GM08714 (cell line): ENCODE measurements around the gene AIFM3.
"Not testable (repeated sequence)": the region's sequence is repeated elsewhere in the genome, so short reads cannot be mapped to it uniquely, and the experiment has no call there.

Source experiments
- H3K4me3 ChIP-seq: fragments of 200-500 bp; sonication (Bioruptor generic); 2 replicates; pipeline ENCODE4 v1.5.1; 2014; ENCODE audit warnings: mild to moderate bottlenecking, low read length, inconsistent platforms
- ZNF274 ChIP-seq: IDR thresholded peaks from 2 replicates; pipeline ENCODE4 v1.6.1; 2012; ENCODE audit warnings: mild to moderate bottlenecking, low read depth, low read length

Gene AIFM3

DNA sequence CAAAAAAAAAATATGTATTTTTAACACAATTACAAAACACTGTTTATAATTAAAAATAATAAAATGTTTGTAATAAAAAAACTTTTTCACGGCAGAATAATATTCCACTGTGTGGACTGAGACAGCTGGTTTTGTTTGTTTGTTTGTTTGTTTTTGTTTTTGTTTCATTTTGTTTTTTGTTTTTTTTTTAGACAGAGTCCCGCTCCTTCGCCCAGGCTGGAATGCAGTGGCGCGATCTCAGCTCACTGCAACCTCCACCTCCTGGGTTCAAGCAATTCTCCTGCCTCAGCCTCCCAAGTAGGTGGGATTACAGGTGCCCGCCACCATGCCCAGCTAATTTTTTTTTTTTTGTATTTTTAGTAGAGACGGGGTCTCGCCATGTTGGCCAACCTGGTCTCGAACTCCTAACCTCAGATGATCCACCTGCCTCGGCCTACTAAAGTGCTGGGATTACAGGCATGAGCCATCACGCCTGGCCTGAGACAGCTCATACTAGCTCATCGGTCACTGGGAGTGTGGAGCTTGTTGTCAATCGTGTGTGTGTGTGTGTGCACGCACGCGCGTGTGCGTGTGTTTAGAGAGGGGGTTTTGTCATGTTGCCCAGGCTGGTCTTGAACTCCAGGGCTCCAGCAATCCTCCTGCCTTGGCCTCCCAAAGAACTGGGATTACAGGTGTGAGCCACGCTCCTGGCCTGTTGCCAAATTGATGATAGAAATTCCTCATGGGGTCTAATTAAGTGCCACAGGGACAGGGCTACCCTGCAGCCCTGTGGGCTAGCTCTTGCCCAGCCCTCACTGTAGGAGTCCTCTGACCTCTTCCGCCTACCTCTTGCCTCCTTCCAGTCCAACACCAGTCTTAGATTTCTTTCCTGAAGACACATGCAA is 7.2 kb upstream of the AIFM3 start:
- TF ChIP-seq ZNF274: no peak
- no peak overlapping the region for H3K4me3 ChIP-seq

DNA sequence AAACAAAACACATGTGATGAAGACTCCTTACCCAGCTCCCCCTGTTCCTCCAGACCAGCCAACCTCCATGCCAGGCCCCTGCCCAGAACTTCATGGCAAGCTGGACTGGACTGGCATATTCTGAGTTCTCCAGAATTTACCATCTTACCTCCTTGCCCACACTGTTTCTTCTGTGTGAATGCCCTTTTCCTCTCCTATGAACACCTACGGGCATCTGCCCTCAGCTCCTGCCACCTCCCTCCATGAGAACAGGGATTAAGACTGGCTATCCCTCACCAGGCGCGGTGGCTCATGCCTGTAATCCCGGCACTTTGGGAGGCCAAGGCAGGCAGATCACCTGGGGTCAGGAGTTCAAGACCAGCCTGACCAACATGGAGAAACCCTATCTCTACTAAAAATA is 6.4 kb upstream of the AIFM3 start:
- no peak overlapping the region for H3K4me3 ChIP-seq
- no peak for TF ChIP-seq ZNF274

GRCh38 chr22:20962491-20962945 is 4.5 kb upstream of the AIFM3 start:
- H3K4me3 ChIP-seq: no peak overlapping the region
- no peak for TF ChIP-seq ZNF274

DNA sequence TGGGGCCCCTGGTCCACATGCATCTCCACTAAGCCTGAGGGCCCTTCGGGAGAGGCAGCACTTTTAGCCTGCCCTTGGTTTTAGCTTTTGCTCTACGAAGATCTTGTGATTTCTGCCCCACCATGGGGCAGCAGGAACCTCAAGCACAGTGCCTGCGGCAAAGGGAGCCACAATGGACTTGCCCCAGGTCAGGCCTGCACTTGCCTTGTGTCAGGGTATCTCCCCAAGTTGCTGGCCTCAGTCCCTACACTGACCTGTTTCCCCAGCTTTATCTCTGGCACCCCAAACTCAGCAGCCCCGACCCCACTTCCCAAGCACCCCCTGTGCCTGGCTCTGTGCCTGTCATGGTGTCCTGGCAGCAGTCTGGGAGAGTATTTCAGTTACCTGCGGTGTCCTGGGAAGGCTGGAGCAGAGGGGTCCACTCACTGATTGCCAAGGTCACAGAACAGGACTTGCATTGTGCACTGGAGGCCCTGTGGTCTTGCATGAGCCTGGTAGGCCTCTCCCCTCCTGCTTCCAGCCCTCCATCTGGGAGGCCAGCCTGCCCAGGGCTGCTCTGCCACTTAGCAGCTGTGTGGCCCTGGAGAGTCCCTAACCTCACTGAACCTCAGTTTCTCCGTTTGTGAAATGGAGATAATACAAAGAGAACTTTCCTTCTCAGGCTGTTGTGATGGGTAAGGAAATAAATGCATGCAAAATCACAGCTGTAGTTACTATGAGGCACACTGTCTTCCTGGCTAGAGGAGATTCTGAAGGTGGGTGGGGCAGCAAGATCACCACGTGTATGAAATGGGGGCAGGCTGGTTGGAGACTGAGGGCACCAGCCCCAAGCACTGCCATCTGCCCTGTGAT is 3.6 kb upstream of the AIFM3 start:
- no peak for TF ChIP-seq ZNF274
- H3K4me3 ChIP-seq: no peak overlapping the region

DNA sequence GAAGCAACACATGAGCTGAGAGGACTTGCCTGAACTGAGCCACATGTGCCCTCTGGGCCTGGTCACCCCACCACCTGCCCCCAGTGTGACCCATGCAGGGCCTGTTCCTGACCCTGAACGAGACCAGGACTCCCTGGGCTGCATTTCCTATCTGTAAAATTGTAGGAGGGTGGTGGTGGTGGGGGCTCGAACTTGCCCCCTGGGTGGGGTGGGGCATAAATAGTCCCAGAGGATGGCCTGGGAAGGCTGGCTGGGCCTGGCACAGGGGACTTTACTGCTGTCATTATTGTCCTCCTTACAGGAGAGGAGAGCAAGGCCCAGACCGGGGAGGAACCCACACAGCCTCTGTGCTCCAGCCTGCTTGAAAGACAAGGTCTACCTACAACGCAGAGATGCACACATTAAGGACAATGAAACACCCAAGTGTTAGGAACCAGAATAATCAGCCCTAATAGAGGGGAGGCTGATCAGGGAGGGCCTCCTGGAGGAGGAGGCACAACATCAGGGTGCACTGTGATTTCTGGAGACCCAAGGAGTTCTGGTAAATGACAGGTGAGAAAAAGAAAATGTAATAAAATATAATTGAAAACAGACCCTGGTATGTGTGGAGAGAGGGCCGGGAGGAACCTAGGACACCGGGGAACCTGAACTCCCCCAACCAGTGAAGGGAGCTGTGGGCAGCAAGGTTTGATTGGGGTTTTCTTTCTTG is 2.8 kb upstream of the AIFM3 start:
- no peak overlapping the region; the same call in 1 of the 2 replicates for H3K4me3 ChIP-seq

DNA sequence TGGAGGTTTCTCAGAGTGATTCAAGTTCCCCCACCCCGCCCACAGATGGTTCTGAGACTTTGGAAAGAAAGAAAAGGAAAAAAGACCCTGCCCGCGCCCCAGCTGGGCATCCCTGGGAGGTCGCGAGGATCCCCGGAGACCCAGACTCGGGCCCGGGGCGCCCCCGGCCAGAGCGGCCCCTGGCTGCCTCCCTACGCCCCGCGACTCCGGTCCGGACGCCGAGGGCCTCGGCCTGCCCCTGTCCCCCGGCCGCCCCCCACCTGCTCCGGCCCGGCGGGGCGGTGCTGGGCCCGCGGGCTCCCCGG is 2.3 kb upstream of the AIFM3 start:
- no peak overlapping the region; the same call in 1 of the 2 replicates for H3K4me3 ChIP-seq

More for the DNA sequence above, 2.8 kb upstream of the AIFM3 start:
- TF ChIP-seq ZNF274: no peak

GRCh38 chr22:20965104-20965887 is 1.8 kb upstream of the AIFM3 start:
- TF ChIP-seq ZNF274: no peak
- no peak overlapping the region for H3K4me3 ChIP-seq

More for the DNA sequence above, 2.3 kb upstream of the AIFM3 start:
- TF ChIP-seq ZNF274: no peak

DNA sequence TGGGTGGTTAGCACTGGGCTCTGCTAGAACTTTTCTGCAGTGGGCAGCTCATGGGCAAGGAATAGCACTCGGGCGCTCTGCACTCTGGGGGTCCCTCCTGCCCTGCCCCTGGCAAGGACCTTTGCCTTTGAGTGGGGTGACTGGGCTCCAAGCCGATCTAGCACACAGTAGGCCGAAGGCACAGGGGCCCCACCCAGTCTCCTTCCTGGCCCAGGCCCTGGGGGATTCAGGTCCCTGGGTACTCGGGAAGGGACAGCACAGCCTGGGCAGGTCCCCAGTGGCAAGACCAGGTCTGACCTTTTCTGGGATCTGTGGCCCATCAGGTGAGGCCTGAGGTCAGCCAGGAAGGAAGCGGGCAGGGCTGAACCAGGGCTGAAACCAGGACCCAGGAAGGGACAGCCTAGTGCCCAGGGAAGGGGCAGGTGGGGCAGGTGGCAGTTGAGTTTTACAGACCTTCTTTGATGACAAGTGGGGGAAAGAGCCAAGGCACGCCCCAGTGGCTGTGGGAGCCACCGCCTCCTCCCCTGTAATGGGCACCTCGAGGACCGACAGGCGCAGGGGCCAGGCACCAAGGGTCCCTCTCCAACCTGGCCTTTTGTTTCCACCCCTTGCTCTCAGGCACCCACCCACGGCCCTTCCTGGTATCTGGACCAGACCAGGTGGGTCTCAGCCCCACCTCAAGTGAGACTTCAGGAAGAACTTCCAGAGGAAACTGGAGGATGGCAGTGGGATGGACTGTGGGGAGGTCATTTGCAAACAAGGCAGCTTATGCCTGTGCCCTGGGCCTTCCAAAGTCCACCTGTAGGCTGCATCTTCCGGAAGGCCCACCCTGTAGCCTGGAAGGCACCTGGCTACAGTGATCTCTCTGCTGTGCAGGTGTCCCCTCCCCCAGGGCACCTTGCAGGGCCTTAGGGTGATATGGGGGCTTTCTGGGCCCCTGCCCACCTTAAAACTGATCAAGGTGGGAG is 883 bp upstream of the AIFM3 start:
- no peak for TF ChIP-seq ZNF274

GRCh38 chr22:20967697-20968211 is 699 bp downstream of the AIFM3 start:
- TF ChIP-seq ZNF274: no peak
- H3K4me3 ChIP-seq: no peak overlapping the region

More for the DNA sequence above, 883 bp upstream of the AIFM3 start:
- no peak overlapping the region for H3K4me3 ChIP-seq

GRCh38 chr22:20968281-20968977 is 1.4 kb downstream of the AIFM3 start:
- H3K4me3 ChIP-seq: no peak overlapping the region
- no peak for TF ChIP-seq ZNF274

DNA sequence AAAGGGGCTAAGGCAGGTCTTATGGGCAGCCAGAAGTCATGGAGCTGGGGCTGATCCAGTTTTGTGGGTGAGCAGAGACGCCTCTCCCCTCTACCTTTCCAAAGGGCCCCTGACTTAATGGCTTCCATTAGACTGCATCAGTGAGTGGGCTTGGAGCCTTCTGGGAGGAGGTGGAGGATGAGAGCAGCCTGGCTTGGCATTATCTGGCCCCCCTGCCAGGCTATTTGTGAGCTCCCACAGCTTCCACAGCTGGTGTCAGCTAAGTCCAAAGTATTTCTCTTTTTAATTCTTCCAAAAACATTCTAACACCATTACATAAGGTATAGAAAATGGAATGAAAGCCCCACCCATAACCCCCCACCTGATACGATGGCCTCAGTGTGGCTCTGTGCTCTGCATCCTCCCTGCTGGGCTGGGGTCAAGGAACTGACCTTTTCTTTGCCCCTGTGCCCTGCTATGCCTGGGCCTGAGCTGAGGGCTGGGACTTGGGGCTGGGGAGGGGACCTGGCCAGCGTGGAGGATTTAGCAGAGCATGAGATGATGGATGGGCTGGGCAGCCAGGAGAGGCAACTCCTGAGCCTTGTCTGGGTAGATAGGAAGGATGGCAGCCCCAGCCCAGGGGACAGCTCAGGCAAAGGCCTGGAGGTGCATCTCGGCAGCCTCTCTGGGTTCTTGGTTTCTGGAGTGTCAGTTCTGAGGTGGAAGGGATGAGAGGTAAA is 4.0 kb downstream of the AIFM3 start:
- no peak overlapping the region for H3K4me3 ChIP-seq
- no peak for TF ChIP-seq ZNF274

- not testable (repeated sequence) for H3K4me3 ChIP-seq
Measured at GRCh38 chr22:20972014-20972694, 5.1 kb downstream of the AIFM3 start.
